WTC11 (cell line): ENCODE measurements around the gene FICD. TPM values are rescaled to one million over a fixed set of nuclear protein-coding genes. Genes with fewer than 3 reads are reported as not detected.

ENCODE experiments used
- ATAC-seq: fragments of 200-7000 bp; cut with Tn5 transposase; 2 replicates; pipeline ENCODE4 v1.10.0; 2021; ENCODE audit warnings: mild to moderate bottlenecking, moderate library complexity
- CTCF ChIA-PET: fragments of 300-600 bp; sonication (Branson Sonifier 250); formaldehyde crosslinking; loops from one replicate; lab custom pipeline; 2021; ENCODE audit warnings: antibody characterized with exemption; lab: Charles Lee
- POLR2A ChIA-PET: fragments of 350-600 bp; sonication (Branson Sonifier 250); formaldehyde crosslinking; loops from one replicate; lab custom pipeline; 2021; ENCODE audit warnings: antibody characterized with exemption; lab: Charles Lee
- DNase-seq: peaks from one replicate; pipeline ENCODE4 v3.0.0; 2021; ENCODE audit warnings: low spot score
- H3K27ac Mint-ChIP-seq: 2 replicates; pipeline ENCODE4 v1.8.0; 2021; ENCODE audit warnings: mixed read lengths
- H3K27me3 Mint-ChIP-seq: 2 replicates; pipeline ENCODE4 v1.8.0; 2021; ENCODE audit warnings: low read depth, mild to moderate bottlenecking, moderate library complexity, mixed read lengths
- H3K36me3 Mint-ChIP-seq: 2 replicates; pipeline ENCODE4 v1.8.0; 2021; ENCODE audit warnings: mixed read lengths
- H3K4me1 Mint-ChIP-seq: 2 replicates; pipeline ENCODE4 v1.8.0; 2022; ENCODE audit warnings: mixed read lengths
- H3K4me3 Mint-ChIP-seq: 2 replicates; pipeline ENCODE4 v1.8.0; 2021; ENCODE audit warnings: mild to moderate bottlenecking, moderate library complexity, mixed read lengths
- H3K9me3 Mint-ChIP-seq: 2 replicates; pipeline ENCODE4 v1.8.0; 2021; ENCODE audit warnings: mixed read lengths
- ATF1 ChIP-seq: sonication (generic); formaldehyde crosslinking; IDR thresholded peaks from 2 replicates; pipeline ENCODE4 v1.8.1; 2023; ENCODE audit warnings: mild to moderate bottlenecking, moderate library complexity, missing genetic modification reagents
- CREB1 ChIP-seq: sonication (generic); formaldehyde crosslinking; IDR thresholded peaks from 2 replicates; pipeline ENCODE4 v1.8.0; 2023; ENCODE audit warnings: mild to moderate bottlenecking, missing genetic modification reagents
- CREM ChIP-seq: sonication (generic); formaldehyde crosslinking; IDR thresholded peaks from 2 replicates; pipeline ENCODE4 v1.8.1; 2022; ENCODE audit warnings: mild to moderate bottlenecking, missing genetic modification reagents, moderate library complexity
- FOXK1 ChIP-seq: sonication (generic); formaldehyde crosslinking; IDR thresholded peaks from 2 replicates; pipeline ENCODE4 v1.8.0; 2022; ENCODE audit warnings: mild to moderate bottlenecking, moderate library complexity, missing genetic modification reagents
- FOXP1 ChIP-seq: sonication (generic); formaldehyde crosslinking; IDR thresholded peaks from 2 replicates; pipeline ENCODE4 v1.8.0; 2022; ENCODE audit warnings: missing genetic modification reagents, mild to moderate bottlenecking, moderate library complexity, borderline replicate concordance
- GABPB1 ChIP-seq: sonication (generic); formaldehyde crosslinking; IDR thresholded peaks from 2 replicates; pipeline ENCODE4 v1.8.1; 2023; ENCODE audit warnings: mild to moderate bottlenecking, missing genetic modification reagents
- HMGA2 ChIP-seq: fragments of 250-450 bp; sonication (Bioruptor Pico); IDR thresholded peaks from 2 replicates; pipeline ENCODE4 v1.4.0; 2021; ENCODE audit warnings: mild to moderate bottlenecking, moderate library complexity
- IRF2 ChIP-seq: sonication (generic); formaldehyde crosslinking; IDR thresholded peaks from 2 replicates; pipeline ENCODE4 v1.8.0; 2022; ENCODE audit warnings: low read depth, missing genetic modification reagents, borderline replicate concordance
- NFATC4 ChIP-seq: fragments of 250-450 bp; sonication (Bioruptor Pico); IDR thresholded peaks from 2 replicates; pipeline ENCODE4 v1.9.0; 2021; ENCODE audit warnings: mild to moderate bottlenecking
- NR1H2 ChIP-seq: sonication (generic); formaldehyde crosslinking; IDR thresholded peaks from 2 replicates; pipeline ENCODE4 v1.9.0; 2021; ENCODE audit warnings: mild to moderate bottlenecking, moderate library complexity, missing genetic modification reagents
- RELA ChIP-seq: sonication (generic); formaldehyde crosslinking; IDR thresholded peaks from 2 replicates; pipeline ENCODE4 v1.8.1; 2022; ENCODE audit warnings: missing genetic modification reagents, mild to moderate bottlenecking, borderline replicate concordance
- RORB ChIP-seq: fragments of 250-450 bp; sonication (Bioruptor Pico); IDR thresholded peaks from 2 replicates; pipeline ENCODE4 v1.9.0; 2021; ENCODE audit warnings: mild to moderate bottlenecking
- SMAD4 ChIP-seq: sonication (generic); formaldehyde crosslinking; IDR thresholded peaks from 2 replicates; pipeline ENCODE4 v1.8.0; 2022; ENCODE audit warnings: mild to moderate bottlenecking, missing genetic modification reagents
- SP1 ChIP-seq: sonication (generic); formaldehyde crosslinking; conservative IDR thresholded peaks from 2 replicates; pipeline ENCODE4 v1.8.1; 2022; ENCODE audit warnings: missing genetic modification reagents
- ZNF138 ChIP-seq: sonication (generic); formaldehyde crosslinking; conservative IDR thresholded peaks from 2 replicates; pipeline ENCODE4 v1.8.1; 2022; ENCODE audit warnings: mild to moderate bottlenecking, moderate library complexity, missing genetic modification reagents
- ZNF396 ChIP-seq: fragments of 250-450 bp; sonication (Bioruptor Pico); IDR thresholded peaks from 2 replicates; pipeline ENCODE4 v1.8.0; 2021; ENCODE audit warnings: mild to moderate bottlenecking, moderate library complexity, borderline replicate concordance
- total RNA-seq: library from RNA; stranded (reverse); gene quantifications from 3 replicates; pipeline ENCODE4 v1.2.3, GENCODE V29; 2021
- TF ChIP-seq, protein P1 (sequence below): fragments of 250-450 bp; sonication (Bioruptor Pico); IDR thresholded peaks from 2 replicates; pipeline ENCODE4 v1.9.0; 2021; ENCODE audit warnings: mild to moderate bottlenecking
- TF ChIP-seq, protein P2 (sequence below): fragments of 250-450 bp; sonication (Bioruptor Pico); IDR thresholded peaks from 2 replicates; pipeline ENCODE4 v1.9.0; 2021; ENCODE audit warnings: mild to moderate bottlenecking, borderline replicate concordance
- TF ChIP-seq, protein P3 (sequence below): fragments of 250-450 bp; sonication (Bioruptor Pico); IDR thresholded peaks from 2 replicates; pipeline ENCODE4 v2.1.2; 2022; ENCODE audit warnings: mild to moderate bottlenecking, moderate library complexity
- TF ChIP-seq, protein P4 (sequence below): sonication (generic); formaldehyde crosslinking; IDR thresholded peaks from 2 replicates; pipeline ENCODE4 v1.8.1; 2023; ENCODE audit warnings: mild to moderate bottlenecking, missing genetic modification reagents, moderate library complexity
- TF ChIP-seq, protein P5 (sequence below): sonication (generic); formaldehyde crosslinking; IDR thresholded peaks from 2 replicates; pipeline ENCODE4 v1.8.1; 2023; ENCODE audit warnings: mild to moderate bottlenecking, missing genetic modification reagents, moderate library complexity
- TF ChIP-seq, protein P6 (sequence below): fragments of 250-450 bp; sonication (Bioruptor Pico); IDR thresholded peaks from 2 replicates; pipeline ENCODE4 v1.9.0; 2021; ENCODE audit warnings: moderate library complexity, mild to moderate bottlenecking, inconsistent platforms, borderline replicate concordance
- TF ChIP-seq, protein P7 (sequence below): sonication (generic); formaldehyde crosslinking; IDR thresholded peaks from 2 replicates; pipeline ENCODE4 v1.8.1; 2022; ENCODE audit warnings: mild to moderate bottlenecking, missing genetic modification reagents, moderate library complexity, borderline replicate concordance
- TF ChIP-seq, protein P8 (sequence below): sonication (generic); formaldehyde crosslinking; IDR thresholded peaks from 2 replicates; pipeline ENCODE4 v1.8.0; 2022; ENCODE audit warnings: mild to moderate bottlenecking, missing genetic modification reagents

Gene FICD
- total RNA-seq, 1 experiment from 2014 or later = 6.3 TPM

DNA sequence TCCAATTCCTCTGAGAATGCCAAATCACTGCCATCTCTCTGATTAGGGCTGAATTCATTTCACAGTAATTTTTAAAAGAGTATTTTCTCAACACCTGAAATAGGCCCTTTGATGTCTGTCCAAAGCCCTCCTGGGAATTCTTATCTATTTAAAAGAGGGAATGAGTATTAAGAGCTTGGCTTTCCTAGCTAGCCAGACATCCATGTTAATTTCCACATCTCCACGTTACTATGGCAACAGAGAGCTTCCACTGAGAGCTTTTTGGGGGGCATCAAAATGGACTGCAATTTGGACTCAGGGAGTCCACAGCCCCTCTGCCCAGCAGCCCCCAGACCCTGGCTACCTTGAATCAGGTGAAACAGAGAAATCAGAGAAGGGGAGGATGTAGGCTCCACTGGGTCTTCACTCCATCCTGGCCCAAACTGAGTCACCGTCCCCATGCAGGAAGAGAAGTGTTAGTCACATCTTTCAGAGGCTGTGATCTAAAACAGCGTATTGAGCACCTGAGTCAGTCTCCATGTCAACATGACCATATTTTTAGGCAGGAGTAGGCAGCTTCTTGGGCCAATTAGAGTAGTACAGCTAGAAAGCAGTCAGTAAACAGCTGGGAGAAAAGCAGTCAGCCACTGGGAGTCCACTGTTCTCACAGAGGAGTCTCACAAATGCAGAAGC, 7.0 kb upstream of the FICD start (continued):
- TF ChIP-seq, protein P1, sequence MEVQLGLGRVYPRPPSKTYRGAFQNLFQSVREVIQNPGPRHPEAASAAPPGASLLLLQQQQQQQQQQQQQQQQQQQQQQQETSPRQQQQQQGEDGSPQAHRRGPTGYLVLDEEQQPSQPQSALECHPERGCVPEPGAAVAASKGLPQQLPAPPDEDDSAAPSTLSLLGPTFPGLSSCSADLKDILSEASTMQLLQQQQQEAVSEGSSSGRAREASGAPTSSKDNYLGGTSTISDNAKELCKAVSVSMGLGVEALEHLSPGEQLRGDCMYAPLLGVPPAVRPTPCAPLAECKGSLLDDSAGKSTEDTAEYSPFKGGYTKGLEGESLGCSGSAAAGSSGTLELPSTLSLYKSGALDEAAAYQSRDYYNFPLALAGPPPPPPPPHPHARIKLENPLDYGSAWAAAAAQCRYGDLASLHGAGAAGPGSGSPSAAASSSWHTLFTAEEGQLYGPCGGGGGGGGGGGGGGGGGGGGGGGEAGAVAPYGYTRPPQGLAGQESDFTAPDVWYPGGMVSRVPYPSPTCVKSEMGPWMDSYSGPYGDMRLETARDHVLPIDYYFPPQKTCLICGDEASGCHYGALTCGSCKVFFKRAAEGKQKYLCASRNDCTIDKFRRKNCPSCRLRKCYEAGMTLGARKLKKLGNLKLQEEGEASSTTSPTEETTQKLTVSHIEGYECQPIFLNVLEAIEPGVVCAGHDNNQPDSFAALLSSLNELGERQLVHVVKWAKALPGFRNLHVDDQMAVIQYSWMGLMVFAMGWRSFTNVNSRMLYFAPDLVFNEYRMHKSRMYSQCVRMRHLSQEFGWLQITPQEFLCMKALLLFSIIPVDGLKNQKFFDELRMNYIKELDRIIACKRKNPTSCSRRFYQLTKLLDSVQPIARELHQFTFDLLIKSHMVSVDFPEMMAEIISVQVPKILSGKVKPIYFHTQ (CRISPR knock-in tag) = no peak
- TF ChIP-seq, protein P2, sequence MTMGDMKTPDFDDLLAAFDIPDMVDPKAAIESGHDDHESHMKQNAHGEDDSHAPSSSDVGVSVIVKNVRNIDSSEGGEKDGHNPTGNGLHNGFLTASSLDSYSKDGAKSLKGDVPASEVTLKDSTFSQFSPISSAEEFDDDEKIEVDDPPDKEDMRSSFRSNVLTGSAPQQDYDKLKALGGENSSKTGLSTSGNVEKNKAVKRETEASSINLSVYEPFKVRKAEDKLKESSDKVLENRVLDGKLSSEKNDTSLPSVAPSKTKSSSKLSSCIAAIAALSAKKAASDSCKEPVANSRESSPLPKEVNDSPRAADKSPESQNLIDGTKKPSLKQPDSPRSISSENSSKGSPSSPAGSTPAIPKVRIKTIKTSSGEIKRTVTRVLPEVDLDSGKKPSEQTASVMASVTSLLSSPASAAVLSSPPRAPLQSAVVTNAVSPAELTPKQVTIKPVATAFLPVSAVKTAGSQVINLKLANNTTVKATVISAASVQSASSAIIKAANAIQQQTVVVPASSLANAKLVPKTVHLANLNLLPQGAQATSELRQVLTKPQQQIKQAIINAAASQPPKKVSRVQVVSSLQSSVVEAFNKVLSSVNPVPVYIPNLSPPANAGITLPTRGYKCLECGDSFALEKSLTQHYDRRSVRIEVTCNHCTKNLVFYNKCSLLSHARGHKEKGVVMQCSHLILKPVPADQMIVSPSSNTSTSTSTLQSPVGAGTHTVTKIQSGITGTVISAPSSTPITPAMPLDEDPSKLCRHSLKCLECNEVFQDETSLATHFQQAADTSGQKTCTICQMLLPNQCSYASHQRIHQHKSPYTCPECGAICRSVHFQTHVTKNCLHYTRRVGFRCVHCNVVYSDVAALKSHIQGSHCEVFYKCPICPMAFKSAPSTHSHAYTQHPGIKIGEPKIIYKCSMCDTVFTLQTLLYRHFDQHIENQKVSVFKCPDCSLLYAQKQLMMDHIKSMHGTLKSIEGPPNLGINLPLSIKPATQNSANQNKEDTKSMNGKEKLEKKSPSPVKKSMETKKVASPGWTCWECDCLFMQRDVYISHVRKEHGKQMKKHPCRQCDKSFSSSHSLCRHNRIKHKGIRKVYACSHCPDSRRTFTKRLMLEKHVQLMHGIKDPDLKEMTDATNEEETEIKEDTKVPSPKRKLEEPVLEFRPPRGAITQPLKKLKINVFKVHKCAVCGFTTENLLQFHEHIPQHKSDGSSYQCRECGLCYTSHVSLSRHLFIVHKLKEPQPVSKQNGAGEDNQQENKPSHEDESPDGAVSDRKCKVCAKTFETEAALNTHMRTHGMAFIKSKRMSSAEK (CRISPR knock-in tag) = no peak
- TF ChIP-seq, protein P3, sequence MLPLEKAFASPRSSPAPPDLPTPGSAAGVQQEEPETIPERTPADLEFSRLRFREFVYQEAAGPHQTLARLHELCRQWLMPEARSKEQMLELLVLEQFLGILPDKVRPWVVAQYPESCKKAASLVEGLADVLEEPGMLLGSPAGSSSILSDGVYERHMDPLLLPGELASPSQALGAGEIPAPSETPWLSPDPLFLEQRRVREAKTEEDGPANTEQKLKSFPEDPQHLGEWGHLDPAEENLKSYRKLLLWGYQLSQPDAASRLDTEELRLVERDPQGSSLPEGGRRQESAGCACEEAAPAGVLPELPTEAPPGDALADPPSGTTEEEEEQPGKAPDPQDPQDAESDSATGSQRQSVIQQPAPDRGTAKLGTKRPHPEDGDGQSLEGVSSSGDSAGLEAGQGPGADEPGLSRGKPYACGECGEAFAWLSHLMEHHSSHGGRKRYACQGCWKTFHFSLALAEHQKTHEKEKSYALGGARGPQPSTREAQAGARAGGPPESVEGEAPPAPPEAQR (CRISPR knock-in tag) = no peak
- no peak for TF ChIP-seq GABPB1 (CRISPR knock-in tag)
- TF ChIP-seq ATF1 (CRISPR knock-in tag) = no peak
- TF ChIP-seq, protein P4, sequence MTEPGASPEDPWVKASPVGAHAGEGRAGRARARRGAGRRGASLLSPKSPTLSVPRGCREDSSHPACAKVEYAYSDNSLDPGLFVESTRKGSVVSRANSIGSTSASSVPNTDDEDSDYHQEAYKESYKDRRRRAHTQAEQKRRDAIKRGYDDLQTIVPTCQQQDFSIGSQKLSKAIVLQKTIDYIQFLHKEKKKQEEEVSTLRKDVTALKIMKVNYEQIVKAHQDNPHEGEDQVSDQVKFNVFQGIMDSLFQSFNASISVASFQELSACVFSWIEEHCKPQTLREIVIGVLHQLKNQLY = no peak
- TF ChIP-seq, all 79 proteins: peak for 0

DNA sequence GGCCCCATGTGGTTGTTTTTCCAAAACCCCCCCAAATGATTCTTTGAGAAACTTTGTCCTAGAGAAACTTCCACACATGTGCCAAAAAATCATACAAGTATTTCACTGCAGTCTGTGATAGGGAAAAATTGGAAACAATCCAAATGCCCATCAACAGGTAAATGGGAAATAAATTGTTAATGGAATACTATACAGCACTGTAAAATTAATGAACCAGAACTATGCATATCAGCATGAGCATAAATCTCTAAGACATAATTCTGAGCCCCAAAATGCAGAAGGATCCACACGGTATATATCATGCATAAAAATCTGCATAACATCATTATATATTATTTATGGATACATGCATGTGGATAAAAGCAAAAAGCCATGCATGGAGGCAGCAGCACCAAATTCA, 5.3 kb upstream of the FICD start:
- DNase-seq (no peak), ATAC-seq (no peak)
- peaks cover 2% of the 10 kb centered on the region; the same call in 1 of the 2 replicates for H3K36me3 Mint-ChIP-seq
- H3K4me3 Mint-ChIP-seq = no peak overlapping the region
- no peaks in the 10 kb centered on the region; the same call in 1 of the 2 replicates for H3K27me3 Mint-ChIP-seq
- peaks cover 18% of the 10 kb centered on the region for H3K9me3 Mint-ChIP-seq
- peaks cover 17% of the 10 kb centered on the region for H3K4me1 Mint-ChIP-seq
- CTCF ChIA-PET = no interaction called here
- no peak overlapping the region for H3K27ac Mint-ChIP-seq
- POLR2A ChIA-PET = no interaction called here
- no peak for TF ChIP-seq SP1 (CRISPR knock-in tag)
- no peak for TF ChIP-seq FOXP1 (CRISPR knock-in tag)
- TF ChIP-seq RELA (CRISPR knock-in tag) = no peak
- TF ChIP-seq IRF2 (CRISPR knock-in tag) = no peak
- TF ChIP-seq FOXK1 (CRISPR knock-in tag) = no peak
- no peak for TF ChIP-seq CREB1
- TF ChIP-seq, protein P5, sequence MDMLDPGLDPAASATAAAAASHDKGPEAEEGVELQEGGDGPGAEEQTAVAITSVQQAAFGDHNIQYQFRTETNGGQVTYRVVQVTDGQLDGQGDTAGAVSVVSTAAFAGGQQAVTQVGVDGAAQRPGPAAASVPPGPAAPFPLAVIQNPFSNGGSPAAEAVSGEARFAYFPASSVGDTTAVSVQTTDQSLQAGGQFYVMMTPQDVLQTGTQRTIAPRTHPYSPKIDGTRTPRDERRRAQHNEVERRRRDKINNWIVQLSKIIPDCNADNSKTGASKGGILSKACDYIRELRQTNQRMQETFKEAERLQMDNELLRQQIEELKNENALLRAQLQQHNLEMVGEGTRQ = no peak
- TF ChIP-seq, protein P6, sequence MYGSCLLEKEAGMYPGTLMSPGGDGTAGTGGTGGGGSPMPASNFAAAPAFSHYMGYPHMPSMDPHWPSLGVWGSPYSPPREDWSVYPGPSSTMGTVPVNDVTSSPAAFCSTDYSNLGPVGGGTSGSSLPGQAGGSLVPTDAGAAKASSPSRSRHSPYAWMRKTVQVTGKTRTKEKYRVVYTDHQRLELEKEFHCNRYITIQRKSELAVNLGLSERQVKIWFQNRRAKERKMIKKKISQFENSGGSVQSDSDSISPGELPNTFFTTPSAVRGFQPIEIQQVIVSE = no peak
- TF ChIP-seq, protein P7, sequence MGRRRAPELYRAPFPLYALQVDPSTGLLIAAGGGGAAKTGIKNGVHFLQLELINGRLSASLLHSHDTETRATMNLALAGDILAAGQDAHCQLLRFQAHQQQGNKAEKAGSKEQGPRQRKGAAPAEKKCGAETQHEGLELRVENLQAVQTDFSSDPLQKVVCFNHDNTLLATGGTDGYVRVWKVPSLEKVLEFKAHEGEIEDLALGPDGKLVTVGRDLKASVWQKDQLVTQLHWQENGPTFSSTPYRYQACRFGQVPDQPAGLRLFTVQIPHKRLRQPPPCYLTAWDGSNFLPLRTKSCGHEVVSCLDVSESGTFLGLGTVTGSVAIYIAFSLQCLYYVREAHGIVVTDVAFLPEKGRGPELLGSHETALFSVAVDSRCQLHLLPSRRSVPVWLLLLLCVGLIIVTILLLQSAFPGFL (CRISPR knock-in tag) = no peak
- TF ChIP-seq NFATC4 (CRISPR knock-in tag) = no peak
- TF ChIP-seq ZNF138 (CRISPR knock-in tag) = no peak
- TF ChIP-seq, protein P8, sequence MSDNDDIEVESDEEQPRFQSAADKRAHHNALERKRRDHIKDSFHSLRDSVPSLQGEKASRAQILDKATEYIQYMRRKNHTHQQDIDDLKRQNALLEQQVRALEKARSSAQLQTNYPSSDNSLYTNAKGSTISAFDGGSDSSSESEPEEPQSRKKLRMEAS (CRISPR knock-in tag) = no peak
- TF ChIP-seq HMGA2 (CRISPR knock-in tag) = no peak
- TF ChIP-seq NR1H2 (CRISPR knock-in tag) = no peak
- TF ChIP-seq SMAD4 (CRISPR knock-in tag) = no peak
- no peak for TF ChIP-seq RORB (CRISPR knock-in tag)
- no peak for TF ChIP-seq CREM (CRISPR knock-in tag)
- TF ChIP-seq ZNF396 (CRISPR knock-in tag) = no peak
